Osteoblast (primary cell): ENCODE data around the gene EZH1. TPM values are rescaled to one million over a fixed set of nuclear protein-coding genes. Genes with fewer than 3 reads are reported as not detected.
A peak's percentile ranks its signal among the peaks of the same experiment; 100 is the strongest.

Source experiments
- DNase-seq: peaks from one replicate; pipeline ENCODE4 v3.0.0; 2011; ENCODE audit warnings: low spot score, mixed read lengths; ENCODE audit not compliant: insufficient read length; ENCODE audit errors: missing footprints
- H2AFZ ChIP-seq: 2 replicates; pipeline ENCODE4 v1.6.0; 2011; ENCODE audit warnings: mild to moderate bottlenecking, low read length
- H3K27ac ChIP-seq: 2 replicates; pipeline ENCODE4 v1.5.1; 2011; ENCODE audit warnings: mild to moderate bottlenecking, low read depth, low read length, moderate library complexity
- H3K27me3 ChIP-seq: 2 replicates; pipeline ENCODE4 v1.6.0; 2012; ENCODE audit warnings: mild to moderate bottlenecking, control low read depth, inconsistent platforms, low read length, moderate library complexity; ENCODE audit not compliant: insufficient read depth
- H3K36me3 ChIP-seq: 2 replicates; pipeline ENCODE4 v1.5.1; 2011; ENCODE audit warnings: mild to moderate bottlenecking, low read length, control low read depth, moderate library complexity; ENCODE audit not compliant: insufficient read depth
- H3K4me1 ChIP-seq: 2 replicates; pipeline ENCODE4 v1.5.1; 2011; ENCODE audit warnings: mild to moderate bottlenecking, low read length, control low read depth, moderate library complexity; ENCODE audit not compliant: insufficient read depth
- H3K4me2 ChIP-seq: 2 replicates; pipeline ENCODE4 v1.6.0; 2011; ENCODE audit warnings: mild to moderate bottlenecking, low read length; ENCODE audit not compliant: insufficient read depth
- H3K4me3 ChIP-seq: fragments of 200-600 bp; sonication (generic); 3 replicates; pipeline ENCODE4 v1.5.1; 2012; ENCODE audit warnings: mild to moderate bottlenecking, low read length, inconsistent platforms; ENCODE audit not compliant: insufficient read depth
- H3K79me2 ChIP-seq: 2 replicates; pipeline ENCODE4 v1.6.0; 2012; ENCODE audit warnings: mild to moderate bottlenecking, low read length, control low read depth, inconsistent platforms; ENCODE audit not compliant: insufficient read depth
- H3K9me3 ChIP-seq: 2 replicates; pipeline ENCODE4 v1.5.1; 2011; ENCODE audit warnings: low read depth, low read length, control low read depth
- H4K20me1 ChIP-seq: 2 replicates; pipeline ENCODE4 v1.6.0; 2012; ENCODE audit warnings: mild to moderate bottlenecking, low read length, control low read depth; ENCODE audit not compliant: insufficient read depth
- CTCF ChIP-seq: IDR thresholded peaks from 2 replicates; pipeline ENCODE4 v1.5.1; 2011; ENCODE audit warnings: mild to moderate bottlenecking, low read depth, low read length, moderate library complexity; ENCODE audit errors: extremely low read depth
- total RNA-seq: library from RNA; depleted of rRNA; stranded (reverse); fragments of >200 nt; gene quantifications from 2 replicates; pipeline ENCODE4 v1.2.3, GENCODE V29; 2012

Gene EZH1
- total RNA-seq, 1 donor: 30.8 TPM

GRCh38 chr17:42691021-42691545 is 53.8 kb downstream of the EZH1 start:
- Histone ChIP-seq H3K4me1 (no peaks in the 10 kb centered on the region), H3K36me3 (peaks cover 30% of the 10 kb centered on the region), H3K27ac (no peak overlapping the region), H3K79me2 (no peaks in the 10 kb centered on the region), H3K27me3 (no peaks in the 10 kb centered on the region), H2AFZ (no peak overlapping the region), H4K20me1 (no peaks in the 10 kb centered on the region), H3K4me3 (no peak overlapping the region), H3K9me3 (no peaks in the 10 kb centered on the region), H3K4me2 (no peak overlapping the region)
- DNase-seq: peak; percentile 55
- TF ChIP-seq CTCF: no peak

- no peak overlapping the region for H3K4me2 ChIP-seq
- no peaks in the 10 kb centered on the region for H3K27me3 ChIP-seq
- no peaks in the 10 kb centered on the region for H3K79me2 ChIP-seq
- H3K9me3 ChIP-seq: no peaks in the 10 kb centered on the region
- H3K36me3 ChIP-seq: peaks cover 25% of the 10 kb centered on the region
- no peak overlapping the region for H3K27ac ChIP-seq
- DNase-seq: peak; percentile 86
- no peak for TF ChIP-seq CTCF
- H3K4me1 ChIP-seq: no peaks in the 10 kb centered on the region
- no peak overlapping the region for H3K4me3 ChIP-seq
- no peak overlapping the region for H2AFZ ChIP-seq
- no peaks in the 10 kb centered on the region for H4K20me1 ChIP-seq
Measured at GRCh38 chr17:42690596-42690995, 54.2 kb downstream of the EZH1 start.

GRCh38 chr17:42687707-42688320 is 57.0 kb downstream of the EZH1 start:
- Histone ChIP-seq H3K36me3 (peaks cover 16% of the 10 kb centered on the region), H3K4me3 (no peak overlapping the region), H3K79me2 (no peaks in the 10 kb centered on the region), H4K20me1 (peaks cover 8% of the 10 kb centered on the region), H3K4me2 (no peak overlapping the region), H3K27me3 (no peaks in the 10 kb centered on the region), H2AFZ (no peak overlapping the region), H3K27ac (no peak overlapping the region), H3K4me1 (peaks cover 6% of the 10 kb centered on the region), H3K9me3 (no peaks in the 10 kb centered on the region)
- DNase-seq: peak; percentile 88
- no peak for TF ChIP-seq CTCF

GRCh38 chr17:42686520-42687128 is 58.2 kb downstream of the EZH1 start:
- H3K27me3 ChIP-seq: no peaks in the 10 kb centered on the region
- no peak overlapping the region for H3K4me2 ChIP-seq
- H4K20me1 ChIP-seq: peaks cover 8% of the 10 kb centered on the region
- H3K36me3 ChIP-seq: peaks cover 11% of the 10 kb centered on the region
- no peaks in the 10 kb centered on the region for H3K79me2 ChIP-seq
- TF ChIP-seq CTCF: no peak
- no peak overlapping the region for H3K27ac ChIP-seq
- H3K9me3 ChIP-seq: no peaks in the 10 kb centered on the region
- H3K4me3 ChIP-seq: no peak overlapping the region
- H3K4me1 ChIP-seq: peaks cover 13% of the 10 kb centered on the region
- peak; percentile 34 for DNase-seq
- no peak overlapping the region for H2AFZ ChIP-seq
